Activated T-cell treated with anti-CD3 and anti-CD28 coated beads, Interleukin-2, amount 50 U/mL, for 24 hours (primary cell): ENCODE measurements around the gene CCDC160.
"Not testable (repeated sequence)": the region's sequence is repeated elsewhere in the genome, so short reads cannot be mapped to it uniquely, and the experiment has no call there.

Experiments used
- DNase-seq: peaks from one replicate; pipeline ENCODE4 v3.0.0-alpha.2; 2020
- H3K27ac Mint-ChIP-seq: 2 replicates; pipeline ENCODE4 v1.8.0; 2020; ENCODE audit warnings: mild to moderate bottlenecking, mixed read lengths
- H3K27me3 Mint-ChIP-seq: 2 replicates; pipeline ENCODE4 v1.8.0; 2020; ENCODE audit warnings: mixed read lengths
- H3K36me3 Mint-ChIP-seq: 2 replicates; pipeline ENCODE4 v1.8.0; 2020; ENCODE audit warnings: low read depth, mixed read lengths
- H3K4me1 Mint-ChIP-seq: 2 replicates; pipeline ENCODE4 v1.8.0; 2020; ENCODE audit warnings: low read depth, mixed read lengths
- H3K4me3 Mint-ChIP-seq: 2 replicates; pipeline ENCODE4 v1.8.0; 2020; ENCODE audit warnings: mild to moderate bottlenecking, moderate library complexity, mixed read lengths
- H3K9me3 Mint-ChIP-seq: 2 replicates; pipeline ENCODE4 v1.8.0; 2020; ENCODE audit warnings: mixed read lengths

Gene CCDC160

DNA sequence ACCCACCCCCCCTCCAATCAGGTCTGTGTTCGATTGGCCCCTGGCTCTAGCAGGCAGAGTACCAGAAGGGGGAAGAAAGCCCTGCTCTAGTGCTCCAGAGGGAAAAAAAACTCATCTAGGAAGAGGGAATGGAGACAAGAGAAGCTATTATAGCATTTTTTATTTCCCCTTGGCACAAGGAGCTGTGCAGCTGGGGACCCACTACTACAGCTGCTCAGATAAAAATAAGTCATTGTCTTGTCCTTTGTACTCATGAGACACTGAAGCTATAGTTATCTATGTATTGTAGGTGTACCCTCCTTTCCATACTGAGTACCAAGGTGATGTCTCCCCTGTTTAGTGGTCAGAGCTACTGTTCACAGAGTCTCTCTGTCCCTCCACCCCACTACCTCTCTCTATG, 14.3 kb downstream of the CCDC160 start:
- Mint-ChIP-seq H3K36me3 (no peaks in the 10 kb centered on the region), H3K9me3 (no peaks in the 10 kb centered on the region), H3K4me1 (peaks cover 1% of the 10 kb centered on the region), H3K27ac (no peak overlapping the region), H3K27me3 (peaks cover 36% of the 10 kb centered on the region), H3K4me3 (no peak overlapping the region)
- no peak for DNase-seq

DNA sequence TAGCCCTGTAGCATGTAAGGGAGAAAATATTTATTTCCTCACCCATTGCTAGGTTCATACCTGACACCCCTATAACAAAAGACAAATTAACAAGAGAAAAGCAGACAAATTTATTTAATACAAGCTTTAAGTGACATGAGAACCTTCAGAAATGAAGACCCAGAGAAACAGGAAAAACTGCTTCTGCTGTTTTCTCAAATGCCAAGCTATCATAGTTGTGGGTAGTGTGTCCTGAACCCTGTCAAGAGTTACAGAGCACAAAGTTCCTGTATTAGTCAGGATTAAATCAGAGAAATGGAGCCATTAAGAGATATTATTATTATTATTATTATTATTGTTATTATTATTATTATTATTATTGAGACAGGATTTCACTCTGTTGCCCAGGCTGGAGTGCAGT, 17.5 kb downstream of the CCDC160 start:
- Mint-ChIP-seq H3K36me3 (no peaks in the 10 kb centered on the region), H3K4me1 (peaks cover 1% of the 10 kb centered on the region), H3K27me3 (peaks cover 28% of the 10 kb centered on the region), H3K4me3 (no peak overlapping the region), H3K27ac (no peak overlapping the region), H3K9me3 (no peaks in the 10 kb centered on the region)
- no peak for DNase-seq

DNA sequence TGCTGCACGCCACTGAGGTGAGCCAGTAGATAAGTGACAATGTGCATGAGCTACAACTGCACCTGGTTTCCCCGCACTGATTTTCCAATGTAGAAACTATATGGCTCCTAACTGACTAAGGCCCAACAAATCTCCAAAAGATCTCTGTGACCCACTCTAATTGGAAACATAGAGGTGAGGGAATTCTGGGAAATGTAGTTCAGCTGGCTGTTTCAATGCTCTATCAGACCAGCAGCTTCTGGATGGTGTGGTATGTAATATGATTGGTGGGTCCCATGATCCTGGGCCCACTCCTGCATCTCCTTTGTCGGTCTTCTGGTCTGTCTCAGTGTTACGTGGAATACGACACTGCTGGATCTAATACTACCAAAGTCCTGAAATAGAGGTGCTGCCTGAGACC, 18.6 kb downstream of the CCDC160 start:
- Mint-ChIP-seq H3K36me3 (no peaks in the 10 kb centered on the region), H3K27ac (no peak overlapping the region), H3K4me1 (peaks cover 1% of the 10 kb centered on the region), H3K4me3 (no peak overlapping the region), H3K27me3 (peaks cover 27% of the 10 kb centered on the region), H3K9me3 (no peaks in the 10 kb centered on the region)
- no peak for DNase-seq

DNA sequence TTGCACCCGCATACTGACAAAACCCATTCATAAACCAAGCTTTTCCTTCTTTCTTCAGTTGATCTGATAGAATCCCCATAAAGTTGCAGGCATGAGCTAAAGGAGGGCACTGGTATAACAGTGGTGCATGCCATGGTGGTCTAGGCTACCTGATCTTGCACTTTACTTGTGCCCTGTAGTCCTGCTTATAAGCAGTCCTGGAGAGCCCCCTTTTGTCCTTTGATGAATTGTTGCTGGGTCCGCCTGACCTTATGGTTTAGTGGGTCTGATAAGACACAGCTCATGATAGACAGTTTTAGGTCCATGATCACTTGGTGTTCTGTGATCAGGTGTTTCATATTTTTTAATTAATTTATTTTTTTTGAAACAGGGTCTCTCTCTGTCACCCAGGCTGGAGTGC, 19.7 kb downstream of the CCDC160 start:
- no peak overlapping the region for H3K4me3 Mint-ChIP-seq
- H3K27me3 Mint-ChIP-seq = peaks cover 31% of the 10 kb centered on the region
- H3K9me3 Mint-ChIP-seq = no peaks in the 10 kb centered on the region
- H3K36me3 Mint-ChIP-seq = no peaks in the 10 kb centered on the region
- peaks cover 1% of the 10 kb centered on the region for H3K4me1 Mint-ChIP-seq
- H3K27ac Mint-ChIP-seq = no peak overlapping the region
- no peak for DNase-seq

DNA sequence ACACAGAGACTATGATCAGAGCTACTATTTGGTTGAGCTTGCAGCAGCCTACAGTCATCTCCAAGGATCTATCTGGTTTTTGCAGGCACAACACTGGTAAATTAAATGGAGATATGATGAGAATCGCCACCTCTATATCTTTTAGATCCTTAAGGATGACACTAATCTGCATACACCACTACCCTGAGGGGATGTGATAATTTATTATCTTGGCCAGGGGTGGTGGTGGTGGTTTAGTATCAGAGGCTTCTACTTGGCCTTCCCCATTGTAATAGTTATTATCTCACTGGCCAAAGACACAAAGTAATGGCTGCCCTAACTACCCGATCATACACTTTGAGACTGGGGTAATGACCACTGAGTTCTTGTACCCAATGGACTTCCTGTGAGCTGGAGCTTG, 21.2 kb downstream of the CCDC160 start:
- no peak for DNase-seq
- Mint-ChIP-seq H3K27me3 (peaks cover 28% of the 10 kb centered on the region), H3K4me3 (no peak overlapping the region), H3K9me3 (no peaks in the 10 kb centered on the region), H3K27ac (no peak overlapping the region), H3K4me1 (peaks cover 1% of the 10 kb centered on the region), H3K36me3 (no peaks in the 10 kb centered on the region)

DNA sequence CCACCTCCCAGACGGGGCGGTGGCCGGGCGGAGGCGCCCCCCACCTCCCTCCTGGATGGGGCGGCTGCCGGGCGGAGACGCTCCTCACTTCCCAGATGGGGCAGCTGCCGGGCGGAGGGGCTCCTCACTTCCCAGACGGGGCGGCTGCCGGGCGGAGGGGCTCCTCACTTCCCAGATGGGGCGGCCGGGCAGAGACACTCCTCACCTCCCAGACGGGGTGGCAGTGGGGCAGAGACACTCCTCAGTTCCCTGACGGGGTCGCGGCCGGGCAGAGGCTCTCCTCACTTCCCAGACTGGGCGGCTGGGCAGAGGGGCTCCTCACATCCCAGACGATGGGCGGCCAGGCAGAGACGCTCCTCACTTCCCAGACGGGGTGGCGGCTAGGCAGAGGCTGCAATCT, 49.0 kb downstream of the CCDC160 start:
- H3K9me3 Mint-ChIP-seq, H3K36me3 Mint-ChIP-seq: not testable (repeated sequence)

DNA sequence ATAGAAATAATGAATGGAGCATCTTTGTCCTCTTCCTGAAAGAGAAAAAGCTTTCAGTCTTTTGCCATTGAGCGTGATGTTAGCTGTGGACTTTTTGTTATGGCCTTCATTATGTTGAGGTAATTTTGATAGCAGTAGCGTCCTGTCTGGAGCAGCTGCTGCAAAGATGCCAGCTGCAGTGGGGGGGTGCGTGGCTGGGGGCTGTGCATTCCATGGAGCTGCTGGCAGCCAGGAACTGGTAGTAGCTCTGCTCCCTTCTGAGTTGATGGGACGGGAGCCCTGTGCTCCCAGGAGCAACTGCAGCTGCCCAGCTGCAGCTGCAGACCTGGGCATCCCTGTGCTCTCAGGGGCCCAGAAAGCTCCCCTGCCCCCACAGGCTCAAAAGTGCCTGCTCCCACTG, 50.4 kb downstream of the CCDC160 start:
- H3K36me3 Mint-ChIP-seq = no peaks in the 10 kb centered on the region
- H3K27me3 Mint-ChIP-seq = peaks cover 34% of the 10 kb centered on the region
- no peaks in the 10 kb centered on the region for H3K4me1 Mint-ChIP-seq
- H3K9me3 Mint-ChIP-seq = no peaks in the 10 kb centered on the region
- H3K4me3 Mint-ChIP-seq = no peak overlapping the region
- no peak overlapping the region for H3K27ac Mint-ChIP-seq
- DNase-seq = no peak

More for the DNA sequence above, 49.0 kb downstream of the CCDC160 start:
- DNase-seq, H3K4me3 Mint-ChIP-seq, H3K27ac Mint-ChIP-seq, H3K4me1 Mint-ChIP-seq: not testable (repeated sequence)
- H3K27me3 Mint-ChIP-seq = peaks cover 40% of the 10 kb centered on the region

DNA sequence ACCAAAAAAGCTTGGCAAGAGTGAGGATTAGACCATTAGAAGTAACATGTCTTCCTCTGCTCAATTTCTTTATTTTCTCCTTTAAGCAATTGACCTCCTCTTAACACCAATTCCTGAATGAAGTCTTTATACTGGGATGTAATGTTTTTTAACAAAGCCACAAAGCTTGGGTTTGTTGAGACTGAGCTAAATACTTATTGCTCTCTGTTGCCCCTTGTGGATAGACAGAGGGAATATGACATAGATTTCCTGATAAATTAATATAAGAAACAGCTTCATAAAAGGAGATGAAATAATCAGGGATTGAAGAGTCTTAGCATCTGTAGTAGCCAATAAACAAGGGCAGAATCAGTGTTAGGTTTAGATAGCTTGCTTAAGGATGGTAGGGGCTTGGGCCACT, 57.6 kb downstream of the CCDC160 start:
- H3K9me3 Mint-ChIP-seq = peaks cover 6% of the 10 kb centered on the region
- DNase-seq = no peak

More for the DNA sequence above, 57.6 kb downstream of the CCDC160 start:
- no peaks in the 10 kb centered on the region for H3K36me3 Mint-ChIP-seq
- H3K27me3 Mint-ChIP-seq = peaks cover 63% of the 10 kb centered on the region
- no peak overlapping the region for H3K27ac Mint-ChIP-seq
- H3K4me1 Mint-ChIP-seq = no peaks in the 10 kb centered on the region
- H3K4me3 Mint-ChIP-seq = no peak overlapping the region
